ENCODE measurements around the gene ARSG. TPM values are rescaled to one million over a fixed set of nuclear protein-coding genes. Genes with fewer than 3 reads are reported as not detected.

The ARSG gene
- total RNA-seq, 1 donor from 2014 or later: 6.2 TPM

DNA sequence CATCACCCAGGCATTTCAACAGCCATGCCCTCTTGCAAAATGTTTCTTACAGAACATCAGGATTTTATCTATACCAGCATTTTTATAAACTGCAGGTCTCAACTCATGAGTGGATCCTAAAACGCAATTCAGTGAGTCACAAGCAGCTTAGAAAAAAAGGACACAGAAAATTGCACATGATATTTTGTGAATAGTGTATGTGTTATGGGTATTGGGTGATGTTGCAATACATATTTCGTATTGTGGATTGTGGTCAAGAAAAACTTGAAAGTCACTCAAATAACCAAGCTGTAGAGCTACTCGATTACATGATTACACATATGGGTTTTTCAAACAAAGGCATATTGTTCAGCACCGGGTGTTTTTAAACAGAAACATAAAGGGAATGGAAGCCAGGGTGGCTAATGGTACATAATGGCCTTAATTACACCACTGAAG lies 164.6 kb downstream of the ARSG start:
- Mint-ChIP-seq H3K4me1 (peaks cover 23% of the 10 kb centered on the region), H3K36me3 (ENCODE audit: low read depth) (no peaks in the 10 kb centered on the region), H3K27ac (ENCODE audit: unreplicated experiment) (peak overlapping the region; percentile 98), H3K27me3 (ENCODE audit: low read depth) (peaks cover 24% of the 10 kb centered on the region), H3K9me3 (no peaks in the 10 kb centered on the region), H3K4me3 (peak overlapping the region; percentile 99)
- no peak for DNase-seq (ENCODE audit: low read depth, low spot score)
- TF ChIP-seq CTCF (conservative IDR thresholded peaks at IDR 0.05): no peak

- no peak for TF ChIP-seq CTCF (conservative IDR thresholded peaks at IDR 0.05)
- Mint-ChIP-seq H3K27ac (ENCODE audit: unreplicated experiment) (peak overlapping the region; percentile 98), H3K36me3 (ENCODE audit: low read depth) (no peaks in the 10 kb centered on the region), H3K4me1 (peaks cover 23% of the 10 kb centered on the region), H3K9me3 (no peaks in the 10 kb centered on the region), H3K27me3 (ENCODE audit: low read depth) (peaks cover 25% of the 10 kb centered on the region), H3K4me3 (peak overlapping the region; percentile 99)
- DNase-seq (ENCODE audit: low read depth, low spot score): peak; percentile 53
Measured at GRCh38 chr17:68456339-68457167, 165.3 kb downstream of the ARSG start.

DNA sequence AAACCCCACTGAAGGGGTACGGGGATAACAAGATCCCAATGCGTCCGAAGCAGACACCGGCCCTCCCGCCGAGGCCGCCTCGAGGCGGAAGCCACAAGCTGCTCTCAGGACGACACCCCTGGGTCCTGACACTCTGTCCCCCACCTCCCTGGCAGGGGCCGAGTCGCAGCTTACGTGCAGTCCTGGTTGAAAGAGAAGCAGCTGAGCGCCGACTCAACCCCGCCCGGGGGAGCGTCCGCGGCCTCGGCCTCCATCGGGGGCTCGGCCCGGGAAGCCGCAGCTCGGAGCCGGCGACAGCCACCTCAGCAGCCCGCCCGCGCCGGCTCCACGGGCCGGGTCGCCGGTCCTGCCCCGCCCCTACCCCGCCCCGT lies 165.9 kb downstream of the ARSG start, which contains the start of gene WIPI1:
WIPI1 (minus strand) TSS at position 329 of the 371 bp plus-strand sequence; CDS start at position 254, 75 bp downstream.
- no peak for TF ChIP-seq CTCF (conservative IDR thresholded peaks at IDR 0.05)
- peak within 1 kb of the TSS; percentile 98 for H3K27ac Mint-ChIP-seq (ENCODE audit: unreplicated experiment)
- peak within 1 kb of the TSS; percentile 99 for H3K4me3 Mint-ChIP-seq
- H3K27me3 Mint-ChIP-seq (ENCODE audit: low read depth): peaks cover 30% of the 10 kb centered on the region
- H3K4me1 Mint-ChIP-seq: peaks cover 23% of the 10 kb centered on the region
- H3K9me3 Mint-ChIP-seq: no peaks in the 10 kb centered on the region
- DNase-seq (ENCODE audit: low read depth, low spot score): no peak
- H3K36me3 Mint-ChIP-seq (ENCODE audit: low read depth): no peaks in the 10 kb centered on the region

- H3K9me3 Mint-ChIP-seq: no peaks in the 10 kb centered on the region
- no peaks in the 10 kb centered on the region for H3K36me3 Mint-ChIP-seq (ENCODE audit: low read depth)
- peak; percentile 97 for DNase-seq (ENCODE audit: low read depth, low spot score)
- peaks cover 30% of the 10 kb centered on the region for H3K27me3 Mint-ChIP-seq (ENCODE audit: low read depth)
- no peak for TF ChIP-seq CTCF (conservative IDR thresholded peaks at IDR 0.05)
- no peak overlapping the region for H3K27ac Mint-ChIP-seq (ENCODE audit: unreplicated experiment)
- peak overlapping the region; percentile 81 for H3K4me3 Mint-ChIP-seq
- H3K4me1 Mint-ChIP-seq: peaks cover 23% of the 10 kb centered on the region
Measured at GRCh38 chr17:68457539-68458259, 166.4 kb downstream of the ARSG start.

GRCh38 chr17:68458260-68459036 lies 167.2 kb downstream of the ARSG start:
- Mint-ChIP-seq H3K4me1 (peaks cover 28% of the 10 kb centered on the region), H3K36me3 (ENCODE audit: low read depth) (no peaks in the 10 kb centered on the region), H3K9me3 (no peaks in the 10 kb centered on the region), H3K4me3 (peak overlapping the region; percentile 81), H3K27ac (ENCODE audit: unreplicated experiment) (no peak overlapping the region), H3K27me3 (ENCODE audit: low read depth) (peaks cover 33% of the 10 kb centered on the region)
- no peak for DNase-seq (ENCODE audit: low read depth, low spot score)
- no peak for TF ChIP-seq CTCF (conservative IDR thresholded peaks at IDR 0.05)

Measured in neural crest cell (in vitro differentiated cells).